K562 (cell line): Measurements from ENCODE around the gene DOK4. TPM values are rescaled to one million over a fixed set of nuclear protein-coding genes. Genes with fewer than 3 reads are reported as not detected.

Source experiments
- ETV5 ChIP-seq: sonication (generic); formaldehyde crosslinking; IDR thresholded peaks from 2 replicates; pipeline ENCODE4 v1.4.0; 2020; ENCODE audit warnings: low read depth, mild to moderate bottlenecking, missing genetic modification reagents
- GABPA ChIP-seq: fragments of 200-800 bp; sonication (Bioruptor generic); conservative IDR thresholded peaks from 2 replicates; pipeline ENCODE4 v1.6.1; 2016; ENCODE audit warnings: low read depth, missing genetic modification characterization, missing compliant biosample characterization
- ID3 ChIP-seq, 2 experiments: fragments of 250-450 bp in 1 of 2; fragments of 450-650 bp in 1 of 2; sonication (Bioruptor Pico) in 1 of 2; IDR thresholded peaks; 2 replicates each; pipeline versions ENCODE4 v1.6.1 to v1.8.0; 2016 to 2021; ENCODE audit warnings: mild to moderate bottlenecking in 2 of 2, moderate library complexity in 2 of 2, missing compliant biosample characterization in 1 of 2, missing genetic modification characterization in 1 of 2
- MNT ChIP-seq, 2 experiments: fragments of 450-650 bp; conservative IDR thresholded peaks; 2 replicates each; pipeline ENCODE4 v1.6.1; 2017; ENCODE audit warnings: mild to moderate bottlenecking in 2 of 2, moderate library complexity in 2 of 2
- NR2C1 ChIP-seq, 2 experiments: fragments of 450-650 bp; IDR thresholded peaks; 2 replicates each; pipeline ENCODE4 v1.6.1; 2017; ENCODE audit warnings: mild to moderate bottlenecking in 2 of 2, antibody characterized with exemption in 1 of 2, inconsistent platforms in 1 of 2, missing compliant biosample characterization in 1 of 2, missing genetic modification characterization in 1 of 2
- SMARCA4 ChIP-seq: fragments of 450-650 bp; IDR thresholded peaks from 2 replicates; pipeline ENCODE4 v1.6.1; 2016
- SMARCC2 ChIP-seq: fragments of 450-650 bp; IDR thresholded peaks from 2 replicates; pipeline ENCODE4 v1.6.1; 2017; ENCODE audit warnings: antibody characterized with exemption, moderate library complexity, mild to moderate bottlenecking, low read depth
- SNAPC5 ChIP-seq: fragments of 250-450 bp; sonication (Bioruptor Pico); IDR thresholded peaks from 2 replicates; pipeline ENCODE4 v1.8.0; 2021; ENCODE audit warnings: moderate library complexity, mild to moderate bottlenecking, inconsistent platforms
- TEAD1 ChIP-seq, 2 experiments: fragments of 450-650 bp in 1 of 2; sonication (generic) in 1 of 2; formaldehyde crosslinking; IDR thresholded peaks; 2 replicates each; pipeline versions ENCODE4 v1.4.0 to v1.8.0; 2020 to 2022; ENCODE audit warnings: mild to moderate bottlenecking in 2 of 2, missing genetic modification reagents in 1 of 2
- TRIM28 ChIP-seq: fragments of 450-650 bp; IDR thresholded peaks from 2 replicates; pipeline ENCODE4 v1.6.1; 2017
- ZBTB26 ChIP-seq: fragments of 450-650 bp; formaldehyde crosslinking; IDR thresholded peaks from 2 replicates; pipeline ENCODE4 v1.4.0; 2022; ENCODE audit warnings: missing genetic modification characterization
- ZBTB40 ChIP-seq, 2 experiments: fragments of 450-650 bp in 1 of 2; sonication (generic) in 1 of 2; formaldehyde crosslinking in 1 of 2; IDR thresholded peaks; 2 replicates each; pipeline versions ENCODE4 v1.7.1 to v1.9.0; 2016 to 2022; ENCODE audit warnings: inconsistent platforms in 1 of 2, mild to moderate bottlenecking in 1 of 2, missing genetic modification reagents in 1 of 2
- polyA plus RNA-seq, 8 experiments: library from polyadenylated mRNA; depleted of rRNA in 4 of 8; stranded (reverse) in 5 of 8; unstranded in 3 of 8; fragments of >200 nt; fragmentation: Nextera tagmentation in 2 of 8; fragmentation: Illumina TruSeq in 1 of 8; extraction: Ambion mirVana in 2 of 8; extraction: Trizol in 1 of 8; gene quantifications; 2 replicates each; pipeline versions ENCODE4 v1.2.1 to v1.2.3, GENCODE V29; 2011 to 2014; ENCODE audit warnings: inconsistent platforms in 1 of 8, missing spikeins in 1 of 8
- total RNA-seq, 7 experiments: library from RNA; depleted of rRNA in 6 of 7; stranded (reverse); fragments of >200 nt in 6 of 7; fragmentation: Illumina TruSeq in 2 of 7; extraction: Trizol in 2 of 7; gene quantifications; 2 replicates each; pipeline versions ENCODE4 v1.2.1 to v1.2.3, GENCODE V29; 2011 to 2021; ENCODE audit warnings: low replicate concordance in 1 of 7

DOK4 gene
- total and polyA plus RNA-seq, 9 of the 15 experiments (the other 6 are each of a cell fraction or from before 2014, with no cell fraction given) = 0.10 to 14.4 (median 8.3) TPM

- no peak for TF ChIP-seq SNAPC5
- no peak for TF ChIP-seq ZBTB26 (CRISPR knock-in tag)
- TF ChIP-seq TEAD1 (CRISPR knock-in tag; IDR thresholded peaks at IDR 0.05) = no peak
- TF ChIP-seq TRIM28 = no peak
- peak; percentile 81 for TF ChIP-seq ZBTB40 (IDR thresholded peaks at IDR 0.05)
- no peak for TF ChIP-seq ZBTB40 (CRISPR knock-in tag; IDR thresholded peaks at IDR 0.05)
- peak; percentile 75; the same call in 1 of the 2 replicates for TF ChIP-seq ETV5 (CRISPR knock-in tag)
- TF ChIP-seq GABPA (tag) = peak; percentile 77
- no peak for TF ChIP-seq MNT (conservative IDR thresholded peaks at IDR 0.05)
- TF ChIP-seq SMARCC2 = no peak
- TF ChIP-seq SMARCA4 = no peak
- no peak for TF ChIP-seq ID3 (CRISPR knock-in tag; IDR thresholded peaks at IDR 0.05)
- TF ChIP-seq ID3 (tag; IDR thresholded peaks at IDR 0.05) = no peak
- TF ChIP-seq NR2C1 (IDR thresholded peaks at IDR 0.05) = no peak
- 0 out of 2 replicates have a peak, but pooled peaks have one; percentile 31 for TF ChIP-seq NR2C1 (tag; IDR thresholded peaks at IDR 0.05)
These were observed 64.0 kb downstream of the DOK4 start (continued) for GRCh38 chr16:57422026-57422944.
